ENCODE measurements around the gene HS3ST6.
"Not testable (repeated sequence)": the region's sequence is repeated elsewhere in the genome, so short reads cannot be mapped to it uniquely, and the experiment has no call there.

The HS3ST6 gene

GRCh38 chr16:1940273-1941161, 22.3 kb upstream of the HS3ST6 start:
- Histone ChIP-seq H4K8ac (ENCODE audit: low read length) (no peak overlapping the region), H3K27me3 (ENCODE audit: control insufficient read depth in 1 of 2, insufficient read depth in 1 of 2, low read length in 2 of 2) (no peaks in the 10 kb centered on the region), H3K9ac (ENCODE audit: low read length) (no peak overlapping the region), H3K18ac (ENCODE audit: low read depth in 1 of 2, low read length in 2 of 2) (no peak overlapping the region), H2BK5ac (ENCODE audit: low read depth, low read length, poor library complexity, severe bottlenecking) (no peak overlapping the region), H2BK15ac (ENCODE audit: low read depth, poor library complexity, severe bottlenecking) (no peak overlapping the region), H3K4me2 (ENCODE audit: low read length, poor library complexity, severe bottlenecking) (no peak overlapping the region), H2AK5ac (ENCODE audit: low read length, severe bottlenecking) (no peak overlapping the region), H3K14ac (ENCODE audit: low read length in 2 of 2) (no peak overlapping the region), H2AFZ (ENCODE audit: low read depth, low read length) (no peak overlapping the region), H3K36me3 (ENCODE audit: control insufficient read depth in 1 of 2, insufficient read depth in 2 of 2, low read depth in 1 of 2, low read length in 2 of 2) (peaks cover 33 to 44% of the 10 kb centered on the region in 2 experiments), H3K27ac (ENCODE audit: low read length, poor library complexity, severe bottlenecking) (no peak overlapping the region), H3K79me1 (replicated peaks; ENCODE audit: low read length, poor library complexity, severe bottlenecking) (peaks cover 10% of the 10 kb centered on the region), H3K4me1 (ENCODE audit: control insufficient read depth, insufficient read depth, low read depth, low read length) (peaks cover 16% of the 10 kb centered on the region), H3K23ac (ENCODE audit: low read length in 2 of 2) (no peak overlapping the region), H3K4ac (ENCODE audit: low read depth in 1 of 2, low read length in 2 of 2) (no peak overlapping the region), H2BK12ac (ENCODE audit: low read length in 2 of 2) (no peak overlapping the region), H3K4me3 (ENCODE audit: insufficient read depth in 1 of 2, low read depth in 1 of 2, low read length in 2 of 2) (no peak overlapping the region), H3K9me3 (ENCODE audit: control insufficient read depth, low read length) (no peaks in the 10 kb centered on the region), H4K91ac (ENCODE audit: low read length) (no peak overlapping the region), H2BK120ac (ENCODE audit: low read depth, low read length) (no peak overlapping the region)
- no peak for DNase-seq
- WGBS = 88% methylated on average over 23 of the region's 23 CpGs

- not testable (repeated sequence) for H4K8ac ChIP-seq (ENCODE audit: low read length); H2AFZ ChIP-seq (ENCODE audit: low read depth, low read length); H2BK12ac ChIP-seq (ENCODE audit: low read length in 2 of 2); H3K14ac ChIP-seq (ENCODE audit: low read length in 2 of 2); H3K27me3 ChIP-seq (ENCODE audit: control insufficient read depth in 1 of 2, insufficient read depth in 1 of 2, low read length in 2 of 2); H4K91ac ChIP-seq (ENCODE audit: low read length); H2AK5ac ChIP-seq (ENCODE audit: low read length, severe bottlenecking); H3K4ac ChIP-seq (ENCODE audit: low read depth in 1 of 2, low read length in 2 of 2); H3K23ac ChIP-seq (ENCODE audit: low read length in 2 of 2); H3K4me3 ChIP-seq (ENCODE audit: insufficient read depth in 1 of 2, low read depth in 1 of 2, low read length in 2 of 2); H3K79me1 ChIP-seq (replicated peaks; ENCODE audit: low read length, poor library complexity, severe bottlenecking); H3K27ac ChIP-seq (ENCODE audit: low read length, poor library complexity, severe bottlenecking); H3K9me3 ChIP-seq (ENCODE audit: control insufficient read depth, low read length); H2BK15ac ChIP-seq (ENCODE audit: low read depth, poor library complexity, severe bottlenecking); H3K4me2 ChIP-seq (ENCODE audit: low read length, poor library complexity, severe bottlenecking); H3K18ac ChIP-seq (ENCODE audit: low read depth in 1 of 2, low read length in 2 of 2); H3K9ac ChIP-seq (ENCODE audit: low read length); H2BK5ac ChIP-seq (ENCODE audit: low read depth, low read length, poor library complexity, severe bottlenecking); DNase-seq; H2BK120ac ChIP-seq (ENCODE audit: low read depth, low read length)
- 98% methylated on average over 8 of the region's 8 CpGs for WGBS
- H3K36me3 ChIP-seq (ENCODE audit: control insufficient read depth in 1 of 2, insufficient read depth in 2 of 2, low read depth in 1 of 2, low read length in 2 of 2) = peaks cover 33 to 46% of the 10 kb centered on the region in 2 experiments
- peaks cover 21% of the 10 kb centered on the region for H3K4me1 ChIP-seq (ENCODE audit: control insufficient read depth, insufficient read depth, low read depth, low read length)
Measured at GRCh38 chr16:1939833-1940232, 21.6 kb upstream of the HS3ST6 start.

GRCh38 chr16:1938910-1939309, 20.7 kb upstream of the HS3ST6 start:
- H3K18ac ChIP-seq (ENCODE audit: low read depth in 1 of 2, low read length in 2 of 2) = no peak overlapping the region
- no peak overlapping the region for H2BK5ac ChIP-seq (ENCODE audit: low read depth, low read length, poor library complexity, severe bottlenecking)
- no peak for DNase-seq
- no peak overlapping the region for H2BK12ac ChIP-seq (ENCODE audit: low read length in 2 of 2)
- no peak overlapping the region for H3K9ac ChIP-seq (ENCODE audit: low read length)
- 94% methylated on average over 17 of the region's 17 CpGs for WGBS
- H3K79me1 ChIP-seq (replicated peaks; ENCODE audit: low read length, poor library complexity, severe bottlenecking) = peaks cover 10% of the 10 kb centered on the region
- H3K4ac ChIP-seq (ENCODE audit: low read depth in 1 of 2, low read length in 2 of 2) = no peak overlapping the region
- H3K4me1 ChIP-seq (ENCODE audit: control insufficient read depth, insufficient read depth, low read depth, low read length) = peaks cover 21% of the 10 kb centered on the region
- H2BK120ac ChIP-seq (ENCODE audit: low read depth, low read length) = no peak overlapping the region
- no peak overlapping the region for H2BK15ac ChIP-seq (ENCODE audit: low read depth, poor library complexity, severe bottlenecking)
- no peak overlapping the region for H3K27ac ChIP-seq (ENCODE audit: low read length, poor library complexity, severe bottlenecking)
- no peaks in the 10 kb centered on the region for H3K9me3 ChIP-seq (ENCODE audit: control insufficient read depth, low read length)
- H3K4me3 ChIP-seq (ENCODE audit: insufficient read depth in 1 of 2, low read depth in 1 of 2, low read length in 2 of 2) = no peak overlapping the region
- H3K4me2 ChIP-seq (ENCODE audit: low read length, poor library complexity, severe bottlenecking) = no peak overlapping the region
- no peak overlapping the region for H4K8ac ChIP-seq (ENCODE audit: low read length)
- no peak overlapping the region for H3K14ac ChIP-seq (ENCODE audit: low read length in 2 of 2)
- no peak overlapping the region for H2AK5ac ChIP-seq (ENCODE audit: low read length, severe bottlenecking)
- no peak overlapping the region for H2AFZ ChIP-seq (ENCODE audit: low read depth, low read length)
- no peak overlapping the region for H4K91ac ChIP-seq (ENCODE audit: low read length)
- no peak overlapping the region for H3K23ac ChIP-seq (ENCODE audit: low read length in 2 of 2)
- H3K27me3 ChIP-seq (ENCODE audit: control insufficient read depth in 1 of 2, insufficient read depth in 1 of 2, low read length in 2 of 2) = no peaks in the 10 kb centered on the region
- peaks cover 33 to 46% of the 10 kb centered on the region in 2 experiments for H3K36me3 ChIP-seq (ENCODE audit: control insufficient read depth in 1 of 2, insufficient read depth in 2 of 2, low read depth in 1 of 2, low read length in 2 of 2)

- no peak overlapping the region for H2BK120ac ChIP-seq (ENCODE audit: low read depth, low read length)
- H3K9ac ChIP-seq (ENCODE audit: low read length) = no peak overlapping the region
- H3K27ac ChIP-seq (ENCODE audit: low read length, poor library complexity, severe bottlenecking) = no peak overlapping the region
- no peak overlapping the region for H2BK12ac ChIP-seq (ENCODE audit: low read length in 2 of 2)
- H3K18ac ChIP-seq (ENCODE audit: low read depth in 1 of 2, low read length in 2 of 2) = no peak overlapping the region
- WGBS = 97% methylated on average over 10 of the region's 10 CpGs
- no peak overlapping the region for H3K4me3 ChIP-seq (ENCODE audit: insufficient read depth in 1 of 2, low read depth in 1 of 2, low read length in 2 of 2)
- H2AFZ ChIP-seq (ENCODE audit: low read depth, low read length) = no peak overlapping the region
- no peak overlapping the region for H4K91ac ChIP-seq (ENCODE audit: low read length)
- DNase-seq = no peak
- H3K4ac ChIP-seq (ENCODE audit: low read depth in 1 of 2, low read length in 2 of 2) = no peak overlapping the region
- H2BK5ac ChIP-seq (ENCODE audit: low read depth, low read length, poor library complexity, severe bottlenecking) = no peak overlapping the region
- H3K79me1 ChIP-seq (replicated peaks; ENCODE audit: low read length, poor library complexity, severe bottlenecking) = peaks cover 10% of the 10 kb centered on the region
- H3K4me1 ChIP-seq (ENCODE audit: control insufficient read depth, insufficient read depth, low read depth, low read length) = peaks cover 19% of the 10 kb centered on the region
- no peak overlapping the region for H2BK15ac ChIP-seq (ENCODE audit: low read depth, poor library complexity, severe bottlenecking)
- H3K9me3 ChIP-seq (ENCODE audit: control insufficient read depth, low read length) = no peaks in the 10 kb centered on the region
- H2AK5ac ChIP-seq (ENCODE audit: low read length, severe bottlenecking) = no peak overlapping the region
- H3K27me3 ChIP-seq (ENCODE audit: control insufficient read depth in 1 of 2, insufficient read depth in 1 of 2, low read length in 2 of 2) = peaks cover 0 to 5% of the 10 kb centered on the region in 2 experiments
- no peak overlapping the region for H4K8ac ChIP-seq (ENCODE audit: low read length)
- no peak overlapping the region for H3K14ac ChIP-seq (ENCODE audit: low read length in 2 of 2)
- H3K4me2 ChIP-seq (ENCODE audit: low read length, poor library complexity, severe bottlenecking) = no peak overlapping the region
- H3K23ac ChIP-seq (ENCODE audit: low read length in 2 of 2) = no peak overlapping the region
- H3K36me3 ChIP-seq (ENCODE audit: control insufficient read depth in 1 of 2, insufficient read depth in 2 of 2, low read depth in 1 of 2, low read length in 2 of 2) = peaks cover 33 to 46% of the 10 kb centered on the region in 2 experiments
Measured at GRCh38 chr16:1938316-1938715, 20.1 kb upstream of the HS3ST6 start.
